Lower lobe of right lung (tissue), 2 donors: ENCODE data around the gene PNPLA2. TPM values are rescaled to one million over a fixed set of nuclear protein-coding genes. Genes with fewer than 3 reads are reported as not detected.

Experiments
- ATAC-seq, 2 donors: fragments of 200-7000 bp; cut with Tn5 transposase; one replicate each; pipeline ENCODE4 v1.9.1; 2020 to 2022; ENCODE audit warnings: mild to moderate bottlenecking in 2 of 2, moderate library complexity in 2 of 2
- DNase-seq: peaks from one replicate; pipeline ENCODE4 v3.0.0-alpha.2; 2020
- H3K27ac ChIP-seq: fragments of 200-600 bp; one replicate; pipeline ENCODE4 v1.8.0; 2022
- H3K27me3 ChIP-seq: fragments of 200-600 bp; one replicate; pipeline ENCODE4 v1.8.0; 2022; ENCODE audit warnings: low read depth
- H3K36me3 ChIP-seq: fragments of 200-600 bp; one replicate; pipeline ENCODE4 v1.8.0; 2022; ENCODE audit warnings: mild to moderate bottlenecking
- H3K4me1 ChIP-seq: fragments of 200-600 bp; one replicate; pipeline ENCODE4 v1.8.0; 2022
- H3K4me3 ChIP-seq: fragments of 200-600 bp; one replicate; pipeline ENCODE4 v1.8.0; 2022; ENCODE audit warnings: mild to moderate bottlenecking
- H3K9me3 ChIP-seq: fragments of 200-600 bp; one replicate; pipeline ENCODE4 v1.8.0; 2022
- CTCF ChIP-seq: fragments of 200-600 bp; IDR thresholded peaks from one replicate; pipeline ENCODE4 v1.8.0; 2022; ENCODE audit warnings: antibody characterized with exemption, mild to moderate bottlenecking
- intact Hi-C: fragments of 100-400 bp; cut with DNase I; formaldehyde crosslinking; loops from one replicate; pipeline ENCODE4 v1.11.0; 2022
- total RNA-seq: library from RNA; stranded (reverse); fragmentation: NEBNext Ultra II Directional; extraction: Animal tissue kit (Norgen Biotek cat#: 25700); gene quantifications from one replicate; pipeline ENCODE4 v1.2.1, GENCODE V29; 2021
- donor health status: DM: no; HTN: yes; CAD: no; lungs with severe emphysema.

PNPLA2 gene
- total RNA-seq, 1 donor from 2014 or later = 137 TPM

GRCh38 chr11:826836-827145, 8.1 kb downstream of the PNPLA2 start:
- no peak for TF ChIP-seq CTCF
- Histone ChIP-seq H3K27me3 (no peaks in the 10 kb centered on the region), H3K36me3 (peaks cover 39% of the 10 kb centered on the region), H3K27ac (peak overlapping the region; percentile 86), H3K4me3 (peak overlapping the region; percentile 58), H3K4me1 (peaks cover 72% of the 10 kb centered on the region), H3K9me3 (no peaks in the 10 kb centered on the region)
- no peak for DNase-seq
- ATAC-seq = no peak
- intact Hi-C loops = no loop called here

- Histone ChIP-seq H3K27ac (peak overlapping the region; percentile 86), H3K4me3 (peak overlapping the region; percentile 58), H3K9me3 (no peaks in the 10 kb centered on the region), H3K27me3 (no peaks in the 10 kb centered on the region), H3K4me1 (peaks cover 72% of the 10 kb centered on the region), H3K36me3 (peaks cover 34% of the 10 kb centered on the region)
- peak; percentile 6 to 21 for ATAC-seq
- no peak for TF ChIP-seq CTCF
- intact Hi-C loops = no loop called here
- DNase-seq = peak; percentile 77
Measured at GRCh38 chr11:827146-827896, 8.6 kb downstream of the PNPLA2 start.

GRCh38 chr11:827897-828192, 9.1 kb downstream of the PNPLA2 start, which contains the start of gene CRACR2B:
CRACR2B (plus strand) TSS chr11:827919; CDS start chr11:828608, 689 bp downstream.
- DNase-seq (no peak), ATAC-seq (peak in 1 of 2 donors; percentile 14)
- peaks cover 72% of the 10 kb centered on the region for H3K4me1 ChIP-seq
- no peak for TF ChIP-seq CTCF
- peaks cover 29% of the 10 kb centered on the region for H3K36me3 ChIP-seq
- intact Hi-C loops = no loop called here
- no peaks in the 10 kb centered on the region for H3K9me3 ChIP-seq
- peak within 1 kb of the TSS; percentile 86 for H3K27ac ChIP-seq
- H3K4me3 ChIP-seq = peak within 1 kb of the TSS; percentile 58
- no peaks in the 10 kb centered on the region for H3K27me3 ChIP-seq

- DNase-seq (no peak), ATAC-seq (no peak)
- peaks cover 21% of the 10 kb centered on the region for H3K36me3 ChIP-seq
- peaks cover 74% of the 10 kb centered on the region for H3K4me1 ChIP-seq
- no peaks in the 10 kb centered on the region for H3K9me3 ChIP-seq
- intact Hi-C loops = no loop called here
- no peaks in the 10 kb centered on the region for H3K27me3 ChIP-seq
- H3K27ac ChIP-seq = peak overlapping the region; percentile 86
- TF ChIP-seq CTCF = no peak
- H3K4me3 ChIP-seq = peak overlapping the region; percentile 58
Measured at GRCh38 chr11:828506-829175, 9.9 kb downstream of the PNPLA2 start.

- peak overlapping the region; percentile 86 for H3K27ac ChIP-seq
- peaks cover 80% of the 10 kb centered on the region for H3K4me1 ChIP-seq
- peak overlapping the region; percentile 58 for H3K4me3 ChIP-seq
- intact Hi-C loops = no loop called here
- no peaks in the 10 kb centered on the region for H3K9me3 ChIP-seq
- peaks cover 14% of the 10 kb centered on the region for H3K36me3 ChIP-seq
- no peaks in the 10 kb centered on the region for H3K27me3 ChIP-seq
- TF ChIP-seq CTCF = no peak
- ATAC-seq (peak; percentile 4 to 9), DNase-seq (no peak)
Measured at GRCh38 chr11:829176-829846, 10.6 kb downstream of the PNPLA2 start.
